Adrenal gland (tissue), 5 donors: ENCODE data around the gene LSM11.

Source experiments
- CTCF ChIP-seq, 6 experiments: fragments of 450-650 bp in 4 of 6; fragments of 200-600 bp in 2 of 6; sonication (generic) in 1 of 6; IDR thresholded peaks; 1 replicate in 5 of 6; 2 replicates in 1 of 6; pipeline versions ENCODE4 v1.5.1 to v1.8.0; 2016 to 2021; ENCODE audit warnings: antibody characterized with exemption in 6 of 6, mild to moderate bottlenecking in 2 of 6, moderate library complexity in 1 of 6
- POLR2A ChIP-seq, 2 donors: fragments of 450-650 bp; IDR thresholded peaks; one replicate each; pipeline ENCODE4 v1.6.1; 2017; ENCODE audit warnings: antibody characterized with exemption in 2 of 2, mild to moderate bottlenecking in 2 of 2, moderate library complexity in 1 of 2
- donor health status: DM: no; HTN: no; CAD: no.

GRCh38 chr5:157756122-157756521 lies 12.6 kb downstream of the LSM11 start:
- no peak for TF ChIP-seq CTCF (IDR thresholded peaks at IDR 0.05)
- no peak for TF ChIP-seq POLR2A (IDR thresholded peaks at IDR 0.05)
